Vagina (tissue), 2 donors: ENCODE data around the gene ORAI2. TPM values are rescaled to one million over a fixed set of nuclear protein-coding genes. Genes with fewer than 3 reads are reported as not detected.

Experiments
- DNase-seq, 2 donors: peaks; one replicate each; pipeline ENCODE4 v3.0.0-alpha.2; 2017; ENCODE audit errors: extremely low spot score in 2 of 2
- H3K27ac ChIP-seq: fragments of 200-600 bp; sonication (generic); one replicate; pipeline ENCODE4 v1.5.1; 2019
- H3K27me3 ChIP-seq: fragments of 200-600 bp; sonication (generic); one replicate; pipeline ENCODE4 v1.5.1; 2019
- H3K36me3 ChIP-seq, 2 donors: fragments of 200-600 bp; sonication (generic); one replicate each; pipeline ENCODE4 v1.5.1; 2017 to 2019
- H3K4me1 ChIP-seq: fragments of 200-600 bp; sonication (generic); one replicate; pipeline ENCODE4 v1.5.1; 2019
- H3K4me3 ChIP-seq, 2 donors: fragments of 200-600 bp; sonication (generic); 1 replicate in 1 of 2; 2 replicates in 1 of 2; pipeline ENCODE4 v1.5.1; 2016 to 2019
- H3K9me3 ChIP-seq: fragments of 200-600 bp; sonication (generic); one replicate; pipeline ENCODE4 v1.5.1; 2019
- POLR2A ChIP-seq, 2 donors: fragments of 450-650 bp; IDR thresholded peaks; one replicate each; pipeline ENCODE4 v1.6.1; 2017; ENCODE audit warnings: antibody characterized with exemption in 2 of 2, mild to moderate bottlenecking in 2 of 2, moderate library complexity in 2 of 2
- POLR2AphosphoS5 ChIP-seq, 2 donors: sonication (generic); formaldehyde crosslinking; IDR thresholded peaks; one replicate each; pipeline ENCODE4 v1.9.0; 2017; ENCODE audit warnings: antibody characterized with exemption in 2 of 2, mild to moderate bottlenecking in 2 of 2, low read depth in 1 of 2; ENCODE audit not compliant: insufficient read depth in 1 of 2
- intact Hi-C: fragments of 100-400 bp; cut with DNase I; formaldehyde crosslinking; loops from one replicate; pipeline ENCODE4 v1.15.1; 2023
- total RNA-seq: library from RNA; depleted of rRNA; stranded (reverse); fragments of >200 nt; gene quantifications from one replicate; pipeline ENCODE4 v1.2.3, GENCODE V29; 2016
- TF ChIP-seq, protein P1 (sequence below), 3 experiments: fragments of 450-650 bp in 2 of 3; fragments of 200-600 bp in 1 of 3; sonication (generic) in 1 of 3; IDR thresholded peaks; one replicate each; pipeline ENCODE4 v1.5.1; 2017 to 2019; ENCODE audit warnings: antibody characterized with exemption in 3 of 3, mild to moderate bottlenecking in 2 of 3, moderate library complexity in 2 of 3

The ORAI2 gene
- total RNA-seq, 1 donor from 2014 or later: 15.5 TPM

DNA sequence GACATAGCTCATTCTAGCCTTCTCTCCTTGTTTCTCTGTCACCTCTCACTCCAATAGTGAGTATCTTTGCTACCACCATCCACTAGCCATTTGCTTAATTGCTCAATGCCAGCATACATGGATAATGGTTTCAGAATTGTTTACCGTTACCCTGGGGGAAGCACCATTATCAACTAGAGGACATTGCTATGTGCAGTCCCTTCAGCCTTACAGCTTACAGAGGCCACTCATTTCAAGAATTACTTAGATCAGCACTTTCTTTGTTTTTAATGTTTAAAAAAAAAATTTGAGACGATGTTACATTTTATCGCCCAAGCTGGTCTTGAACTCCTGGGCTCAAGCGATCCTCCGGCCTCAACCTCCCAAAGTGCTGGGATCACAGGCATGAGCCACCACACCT lies 14.8 kb upstream of the ORAI2 start:
- no peaks in the 10 kb centered on the region for H3K9me3 ChIP-seq
- intact Hi-C loops: no loop called here
- no peak overlapping the region for H3K27ac ChIP-seq
- H3K36me3 ChIP-seq: peaks cover 0 to 39% of the 10 kb centered on the region in 2 donors
- TF ChIP-seq, protein P1, sequence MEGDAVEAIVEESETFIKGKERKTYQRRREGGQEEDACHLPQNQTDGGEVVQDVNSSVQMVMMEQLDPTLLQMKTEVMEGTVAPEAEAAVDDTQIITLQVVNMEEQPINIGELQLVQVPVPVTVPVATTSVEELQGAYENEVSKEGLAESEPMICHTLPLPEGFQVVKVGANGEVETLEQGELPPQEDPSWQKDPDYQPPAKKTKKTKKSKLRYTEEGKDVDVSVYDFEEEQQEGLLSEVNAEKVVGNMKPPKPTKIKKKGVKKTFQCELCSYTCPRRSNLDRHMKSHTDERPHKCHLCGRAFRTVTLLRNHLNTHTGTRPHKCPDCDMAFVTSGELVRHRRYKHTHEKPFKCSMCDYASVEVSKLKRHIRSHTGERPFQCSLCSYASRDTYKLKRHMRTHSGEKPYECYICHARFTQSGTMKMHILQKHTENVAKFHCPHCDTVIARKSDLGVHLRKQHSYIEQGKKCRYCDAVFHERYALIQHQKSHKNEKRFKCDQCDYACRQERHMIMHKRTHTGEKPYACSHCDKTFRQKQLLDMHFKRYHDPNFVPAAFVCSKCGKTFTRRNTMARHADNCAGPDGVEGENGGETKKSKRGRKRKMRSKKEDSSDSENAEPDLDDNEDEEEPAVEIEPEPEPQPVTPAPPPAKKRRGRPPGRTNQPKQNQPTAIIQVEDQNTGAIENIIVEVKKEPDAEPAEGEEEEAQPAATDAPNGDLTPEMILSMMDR (IDR thresholded peaks at IDR 0.05): no peak
- TF ChIP-seq POLR2A (IDR thresholded peaks at IDR 0.05) (no peak), POLR2AphosphoS5 (IDR thresholded peaks at IDR 0.05; ENCODE audit: insufficient read depth in 1 of 2, low read depth in 1 of 2) (no peak)
- DNase-seq: no peak
- H3K4me1 ChIP-seq: no peaks in the 10 kb centered on the region
- H3K4me3 ChIP-seq: no peak overlapping the region
- H3K27me3 ChIP-seq: no peaks in the 10 kb centered on the region

DNA sequence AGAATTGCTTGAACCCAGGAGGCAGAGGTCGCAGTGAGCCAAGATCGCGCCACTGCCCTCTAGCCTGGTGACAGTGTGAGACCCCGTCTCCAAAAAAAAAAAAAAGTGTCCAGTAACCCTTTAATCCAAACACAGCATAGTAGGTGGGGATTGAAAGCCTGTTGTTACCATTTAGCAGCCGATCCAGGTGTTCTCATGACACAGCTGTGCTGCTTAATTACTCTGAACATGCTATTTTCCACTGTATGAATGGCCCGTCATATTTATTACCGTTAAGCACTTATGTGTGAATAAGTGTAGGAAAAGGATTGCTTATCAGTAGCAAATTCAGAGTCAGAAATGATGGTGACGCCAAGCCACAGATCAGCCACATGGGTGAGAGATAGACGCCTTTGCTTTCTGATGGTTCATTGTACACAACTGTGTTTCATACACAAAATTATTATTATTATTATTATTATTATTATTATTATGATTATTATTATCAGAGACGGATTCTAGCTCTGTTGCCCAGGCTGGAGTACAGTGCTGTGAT lies 11.6 kb upstream of the ORAI2 start:
- Histone ChIP-seq H3K36me3 (peaks cover 3 to 36% of the 10 kb centered on the region in 2 donors), H3K4me3 (no peak overlapping the region), H3K9me3 (no peaks in the 10 kb centered on the region), H3K4me1 (no peaks in the 10 kb centered on the region), H3K27ac (no peak overlapping the region), H3K27me3 (no peaks in the 10 kb centered on the region)
- intact Hi-C loops: no loop called here
- TF ChIP-seq POLR2AphosphoS5 (IDR thresholded peaks at IDR 0.05; ENCODE audit: insufficient read depth in 1 of 2, low read depth in 1 of 2) (no peak), POLR2A (IDR thresholded peaks at IDR 0.05) (no peak)
- TF ChIP-seq, protein P1 (IDR thresholded peaks at IDR 0.05): no peak
- DNase-seq: no peak

DNA sequence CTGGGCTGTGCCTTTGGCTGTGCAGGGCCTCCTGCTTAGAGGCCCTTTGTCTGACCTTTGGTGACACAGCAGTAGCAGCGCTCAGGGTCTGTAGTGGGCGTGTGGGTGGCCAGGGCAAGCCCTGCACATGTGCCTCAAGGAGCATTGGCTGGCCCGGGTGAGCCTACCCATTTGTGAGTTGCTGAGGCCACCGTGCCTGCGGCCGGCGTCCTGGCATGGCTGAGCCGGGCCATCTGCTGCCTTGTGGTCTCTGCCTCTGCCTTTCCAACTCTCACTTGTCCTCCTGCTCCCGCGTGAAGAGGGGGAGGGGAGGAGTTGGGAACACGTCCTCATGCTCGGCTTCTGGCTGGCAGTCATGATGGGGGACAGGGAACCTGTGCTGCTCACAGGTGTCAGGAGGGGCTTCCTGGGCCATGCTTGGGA lies 9.2 kb upstream of the ORAI2 start:
- no peak overlapping the region for H3K27ac ChIP-seq
- no peaks in the 10 kb centered on the region for H3K9me3 ChIP-seq
- no peak overlapping the region for H3K4me3 ChIP-seq
- H3K4me1 ChIP-seq: no peaks in the 10 kb centered on the region
- peaks cover 3 to 39% of the 10 kb centered on the region in 2 donors for H3K36me3 ChIP-seq
- no peak for DNase-seq
- H3K27me3 ChIP-seq: no peaks in the 10 kb centered on the region
- intact Hi-C loops: no loop called here
- no peak for TF ChIP-seq POLR2A (IDR thresholded peaks at IDR 0.05)
- TF ChIP-seq, protein P1 (IDR thresholded peaks at IDR 0.05): no peak
- TF ChIP-seq POLR2AphosphoS5 (IDR thresholded peaks at IDR 0.05; ENCODE audit: insufficient read depth in 1 of 2, low read depth in 1 of 2): no peak

DNA sequence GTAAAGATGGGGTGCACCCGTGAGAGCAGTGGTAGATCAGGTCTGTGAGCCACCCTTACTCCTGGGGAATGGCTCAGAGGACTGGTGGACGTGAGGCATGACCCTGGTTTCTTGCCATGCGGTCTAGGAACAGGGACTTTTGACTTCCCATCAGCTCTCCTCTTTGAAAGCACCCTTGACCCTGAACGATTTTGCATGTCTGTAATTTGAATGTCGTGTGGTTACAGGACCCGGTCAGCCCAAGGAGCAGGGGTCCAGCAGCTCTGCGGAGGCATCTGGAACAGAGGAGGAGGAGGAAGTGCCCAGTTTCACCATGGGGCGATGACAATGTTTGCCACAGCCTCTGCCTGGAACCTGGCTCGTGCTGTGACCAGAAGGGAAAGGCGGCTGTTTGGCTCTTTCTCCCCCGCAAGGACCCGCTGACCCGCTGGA lies 8.6 kb upstream of the ORAI2 start:
- intact Hi-C loops: no loop called here
- H3K27ac ChIP-seq: no peak overlapping the region

More for the DNA sequence above, 8.6 kb upstream of the ORAI2 start:
- DNase-seq: no peak
- Histone ChIP-seq H3K36me3 (peaks cover 3 to 39% of the 10 kb centered on the region in 2 donors), H3K27me3 (no peaks in the 10 kb centered on the region), H3K4me3 (no peak overlapping the region), H3K9me3 (no peaks in the 10 kb centered on the region), H3K4me1 (no peaks in the 10 kb centered on the region)
- TF ChIP-seq POLR2AphosphoS5 (IDR thresholded peaks at IDR 0.05; ENCODE audit: insufficient read depth in 1 of 2, low read depth in 1 of 2) (no peak), POLR2A (IDR thresholded peaks at IDR 0.05) (no peak)
- TF ChIP-seq, protein P1 (IDR thresholded peaks at IDR 0.05): no peak
